HG02884 (cell line): Measurements from ENCODE around the gene GUCY1A1.
"Not testable (repeated sequence)": the region's sequence is repeated elsewhere in the genome, so short reads cannot be mapped to it uniquely, and the experiment has no call there.

Source experiments
- ATAC-seq: cut with Tn5 transposase; IDR thresholded peaks from one replicate; pipeline ENCODE4 v1.9.1; 2021; ENCODE audit warnings: mild to moderate bottlenecking, moderate library complexity; ENCODE audit not compliant: unreplicated experiment

GUCY1A1 gene, protein sequence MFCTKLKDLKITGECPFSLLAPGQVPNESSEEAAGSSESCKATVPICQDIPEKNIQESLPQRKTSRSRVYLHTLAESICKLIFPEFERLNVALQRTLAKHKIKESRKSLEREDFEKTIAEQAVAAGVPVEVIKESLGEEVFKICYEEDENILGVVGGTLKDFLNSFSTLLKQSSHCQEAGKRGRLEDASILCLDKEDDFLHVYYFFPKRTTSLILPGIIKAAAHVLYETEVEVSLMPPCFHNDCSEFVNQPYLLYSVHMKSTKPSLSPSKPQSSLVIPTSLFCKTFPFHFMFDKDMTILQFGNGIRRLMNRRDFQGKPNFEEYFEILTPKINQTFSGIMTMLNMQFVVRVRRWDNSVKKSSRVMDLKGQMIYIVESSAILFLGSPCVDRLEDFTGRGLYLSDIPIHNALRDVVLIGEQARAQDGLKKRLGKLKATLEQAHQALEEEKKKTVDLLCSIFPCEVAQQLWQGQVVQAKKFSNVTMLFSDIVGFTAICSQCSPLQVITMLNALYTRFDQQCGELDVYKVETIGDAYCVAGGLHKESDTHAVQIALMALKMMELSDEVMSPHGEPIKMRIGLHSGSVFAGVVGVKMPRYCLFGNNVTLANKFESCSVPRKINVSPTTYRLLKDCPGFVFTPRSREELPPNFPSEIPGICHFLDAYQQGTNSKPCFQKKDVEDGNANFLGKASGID

DNA sequence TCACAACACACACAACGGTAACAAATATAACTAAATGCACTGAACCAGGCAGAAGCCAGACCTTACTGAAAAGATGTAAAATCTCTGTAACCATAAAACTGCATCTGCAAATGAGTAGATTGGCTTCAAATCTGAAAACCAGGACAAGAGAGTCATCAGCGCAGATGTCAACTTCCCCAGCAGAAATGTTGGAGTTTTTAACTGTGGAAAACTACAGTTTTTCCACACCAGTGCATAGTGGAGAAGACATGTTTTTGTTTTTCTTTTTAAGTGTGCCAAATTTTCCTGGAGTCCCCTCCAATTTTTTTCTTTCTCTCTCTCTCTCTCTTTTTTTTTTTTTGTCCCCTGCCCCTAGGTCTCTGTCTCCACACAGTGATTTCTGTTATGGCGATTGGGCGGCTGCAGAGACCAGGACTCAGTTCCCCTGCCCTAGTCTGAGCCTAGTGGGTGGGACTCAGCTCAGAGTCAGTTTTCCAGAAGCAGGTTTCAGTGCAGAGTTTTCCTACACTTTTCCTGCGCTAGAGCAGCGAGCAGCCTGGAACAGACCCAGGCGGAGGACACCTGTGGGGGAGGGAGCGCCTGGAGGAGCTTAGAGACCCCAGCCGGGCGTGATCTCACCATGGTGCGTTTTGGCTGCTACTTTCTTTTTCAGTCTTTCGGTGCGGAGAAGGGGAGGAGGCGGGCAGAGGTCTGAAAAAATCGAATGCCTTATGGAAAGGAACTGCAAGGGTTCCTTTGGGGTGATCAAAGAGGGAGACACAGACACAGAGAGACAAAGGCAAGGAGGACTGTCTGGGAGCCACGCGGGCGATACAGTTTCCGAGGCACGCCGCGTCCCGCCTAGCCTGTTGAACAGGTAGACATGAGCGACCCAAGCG lies at the start of gene GUCY1A1:
Gene GUCY1A1 (plus strand): TSS at position 505 of the 878 bp plus-strand sequence. CDS start 30,020 bp downstream, outside the sequence.
- peak; percentile 15 for ATAC-seq

DNA sequence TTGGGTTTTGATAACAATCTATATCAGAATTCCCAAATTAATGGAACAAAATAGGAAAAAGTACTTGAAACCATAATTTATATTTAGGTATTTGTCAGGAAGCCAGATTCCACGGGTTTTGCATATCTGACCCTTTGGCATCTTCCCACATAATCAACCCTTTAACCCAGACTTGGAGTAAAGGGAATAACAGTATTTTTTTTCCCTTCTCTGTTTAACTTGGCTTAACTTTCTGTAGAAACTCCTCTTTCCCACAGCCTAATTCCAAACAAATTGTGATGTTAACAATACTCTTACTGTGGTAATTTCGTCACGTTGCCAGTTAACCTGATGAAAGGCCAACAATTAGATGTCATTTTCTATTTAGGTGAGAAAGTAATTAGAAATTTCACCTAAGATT lies 49.4 kb upstream of the GUCY1A1 start:
- no peak for ATAC-seq

DNA sequence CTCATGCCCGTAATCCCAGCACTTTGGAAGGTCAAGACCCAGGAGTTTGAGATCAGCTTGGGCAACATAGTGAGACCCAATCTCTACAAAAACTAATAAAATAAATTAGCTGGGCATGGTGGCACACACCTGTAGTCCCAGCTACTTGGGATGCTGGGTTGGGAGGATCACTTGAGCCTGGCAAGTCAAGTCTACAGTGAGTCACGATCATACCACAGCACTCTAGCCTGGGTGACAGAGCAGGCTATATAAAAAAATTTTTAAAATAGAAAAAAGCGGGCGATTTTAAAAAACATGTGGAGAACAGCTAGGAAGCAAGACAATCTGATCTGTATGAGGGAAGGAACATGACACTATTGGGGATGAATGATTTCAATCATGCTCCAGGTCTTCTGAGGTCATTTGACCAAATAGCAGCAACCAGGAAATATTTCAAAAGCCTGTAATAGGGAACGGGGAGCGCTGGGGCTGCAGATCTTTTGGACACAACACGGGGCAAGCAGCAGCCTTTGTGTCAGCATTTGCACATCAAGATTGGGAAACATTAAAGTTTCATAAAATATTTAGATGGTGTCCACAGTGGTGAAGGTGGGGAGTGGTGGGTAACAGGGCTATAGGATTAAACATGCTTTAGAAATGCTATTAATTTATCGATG lies 48.3 kb upstream of the GUCY1A1 start:
- ATAC-seq: no peak

DNA sequence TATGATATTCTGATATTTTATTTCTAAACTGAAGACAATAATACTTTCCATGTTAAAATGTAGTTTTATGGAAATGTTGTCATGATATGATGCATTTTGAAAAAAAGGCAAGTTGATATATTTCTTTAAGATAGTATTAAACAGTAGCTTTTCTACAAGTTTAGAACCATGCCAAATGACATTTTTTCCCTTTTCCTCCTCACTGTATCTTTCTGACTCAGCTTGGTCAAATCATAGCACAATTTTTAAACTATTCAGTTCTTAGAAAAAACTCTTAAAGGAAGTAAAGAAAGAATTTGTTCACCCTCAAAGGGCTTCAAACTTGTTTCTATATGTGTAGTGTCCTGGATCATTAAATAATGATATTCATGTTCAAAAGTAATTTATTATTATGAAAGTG lies 46.0 kb upstream of the GUCY1A1 start:
- no peak for ATAC-seq

DNA sequence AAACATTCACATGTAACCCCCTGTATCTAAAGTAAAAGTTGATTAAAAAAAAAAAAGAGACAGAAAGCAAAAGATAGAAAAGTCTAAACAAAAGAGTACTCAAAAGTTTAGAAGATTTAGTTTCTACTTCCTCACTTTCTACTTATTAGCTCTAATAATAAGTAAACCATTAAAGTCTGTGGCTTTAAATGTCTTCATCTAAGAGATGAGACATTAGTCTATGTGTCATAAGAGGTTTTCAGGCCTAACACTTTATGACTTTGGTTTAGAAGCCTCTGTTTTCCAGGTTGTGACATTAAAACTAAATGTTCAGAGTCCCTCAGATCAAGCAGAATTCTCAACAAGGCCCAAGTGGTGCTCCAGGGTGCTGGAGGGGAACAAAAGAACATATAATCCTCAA lies 42.2 kb upstream of the GUCY1A1 start:
- peak; percentile 68 for ATAC-seq

DNA sequence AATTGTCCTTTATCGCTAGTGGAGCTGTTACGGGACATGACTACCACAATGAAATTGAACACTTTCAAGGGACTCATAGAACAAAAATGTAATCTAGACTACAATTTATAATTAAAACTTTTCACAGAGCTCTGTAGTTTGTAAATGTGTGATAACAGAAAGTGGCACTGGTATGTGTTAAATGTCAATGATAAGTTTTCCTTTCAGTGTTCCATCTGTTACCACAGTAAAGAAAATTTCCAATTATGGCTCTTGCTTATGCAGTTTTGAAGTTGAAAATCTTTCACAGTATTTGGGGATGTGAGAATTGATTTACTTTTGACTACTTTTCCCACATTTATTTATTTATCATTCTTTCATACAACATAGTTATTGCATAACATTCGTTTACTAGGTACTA lies 40.1 kb upstream of the GUCY1A1 start:
- no peak for ATAC-seq

DNA sequence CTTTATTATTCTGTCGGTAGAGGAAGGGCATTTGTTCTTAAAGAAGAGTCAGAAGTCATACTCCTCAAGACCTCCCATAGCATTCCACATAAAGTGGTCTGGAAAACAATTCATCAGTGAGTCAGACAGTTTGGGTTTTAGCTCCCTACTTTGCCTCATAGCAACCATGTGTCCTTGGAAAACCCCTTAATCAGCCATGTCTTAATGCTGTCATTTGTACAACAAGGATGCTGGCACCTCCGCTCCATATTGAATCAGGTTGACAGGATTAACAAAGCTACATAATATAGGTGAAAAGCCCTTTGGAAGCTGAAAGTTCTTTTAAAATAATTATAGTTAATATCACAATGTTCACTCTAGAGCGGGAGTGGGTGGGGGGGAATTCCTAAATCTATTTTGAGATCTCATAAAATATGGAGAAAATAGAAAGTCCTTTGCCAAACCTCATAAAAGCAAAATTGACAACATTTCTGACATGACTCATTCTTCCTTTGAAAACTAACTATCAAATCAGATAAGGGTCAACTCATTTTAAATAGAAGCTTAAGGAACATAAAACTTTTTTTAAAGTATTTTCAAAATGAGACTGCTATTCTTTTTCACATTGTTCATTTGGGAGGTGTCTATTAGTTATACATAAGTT lies 37.3 kb upstream of the GUCY1A1 start:
- ATAC-seq: no peak

DNA sequence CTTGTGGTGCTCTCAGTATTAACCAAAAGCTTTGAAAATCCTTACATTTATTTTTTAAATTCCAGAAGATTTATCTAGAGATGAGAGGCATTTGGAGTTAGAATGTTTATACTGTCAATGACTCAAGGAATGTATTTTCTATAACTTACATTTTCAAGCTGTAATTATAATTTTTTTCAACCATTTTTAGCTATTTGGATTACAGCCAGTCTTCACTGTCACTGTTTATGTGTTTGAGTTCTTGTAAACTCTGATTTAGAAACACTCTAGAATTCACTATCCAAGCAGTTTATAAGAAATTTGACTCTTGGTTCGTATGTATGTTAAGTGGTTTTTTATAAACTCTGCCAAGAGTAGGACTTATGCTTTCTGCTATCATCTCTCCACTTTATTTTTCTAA lies 36.7 kb upstream of the GUCY1A1 start:
- ATAC-seq: no peak

DNA sequence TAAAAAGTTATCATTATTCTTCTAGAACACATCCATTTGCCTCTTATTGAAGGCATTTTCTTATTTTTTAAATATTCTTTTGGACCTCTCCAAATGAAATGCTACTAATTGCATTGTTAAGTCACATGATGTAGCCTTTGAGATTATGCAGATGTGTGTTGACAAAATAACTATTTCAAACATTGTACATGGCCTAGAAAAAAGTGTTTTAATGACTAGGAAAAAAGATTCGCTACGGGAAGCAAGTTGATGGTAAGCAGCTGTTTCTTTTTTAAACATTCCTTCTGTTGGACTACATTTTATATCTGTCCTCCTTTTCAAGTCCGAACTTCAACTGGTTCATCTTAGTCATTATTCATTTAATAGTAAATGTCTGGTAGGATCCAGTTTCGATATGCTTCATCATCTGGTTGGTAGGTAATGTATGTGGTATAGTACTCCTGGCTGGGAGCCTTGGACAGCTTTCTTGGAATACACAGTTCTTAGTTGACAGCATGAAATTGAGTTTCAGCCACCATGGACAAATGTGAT lies 34.3 kb upstream of the GUCY1A1 start:
- no peak for ATAC-seq

DNA sequence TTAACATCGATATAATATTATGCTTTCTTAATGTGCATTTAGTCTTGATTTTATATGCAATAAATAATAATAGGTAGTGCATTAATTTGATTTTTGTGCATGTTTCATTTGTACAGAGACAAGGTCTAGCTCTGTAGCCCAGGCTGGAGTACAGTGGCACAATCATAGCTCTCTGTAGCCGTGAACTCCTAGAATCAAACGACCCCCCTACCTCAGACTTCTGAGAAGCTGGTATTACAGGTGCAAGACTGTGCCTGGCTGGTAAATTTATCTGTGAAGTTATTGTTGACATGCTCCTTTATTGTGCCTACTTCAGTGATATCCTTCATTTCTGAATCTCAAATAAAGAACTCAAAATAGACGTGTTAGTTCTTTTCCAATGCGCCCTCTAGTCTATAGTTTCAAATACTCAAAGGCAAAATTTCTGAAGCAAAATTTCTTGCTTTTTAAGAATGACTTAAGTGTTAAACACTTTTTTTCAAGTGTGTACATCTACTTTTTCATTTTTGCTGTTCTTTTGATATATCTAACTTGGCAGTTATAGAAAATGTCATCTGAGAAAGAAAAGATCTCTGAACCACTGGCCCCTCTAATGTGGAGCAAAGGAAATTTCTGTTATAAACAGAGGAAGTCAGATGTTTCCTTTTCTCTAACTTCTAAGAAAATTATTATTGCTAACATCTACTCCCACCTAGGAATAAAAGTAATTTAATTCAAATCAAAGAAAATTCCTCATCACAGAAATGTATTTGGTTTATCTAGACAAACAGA lies 28.3 kb upstream of the GUCY1A1 start:
- no peak for ATAC-seq

DNA sequence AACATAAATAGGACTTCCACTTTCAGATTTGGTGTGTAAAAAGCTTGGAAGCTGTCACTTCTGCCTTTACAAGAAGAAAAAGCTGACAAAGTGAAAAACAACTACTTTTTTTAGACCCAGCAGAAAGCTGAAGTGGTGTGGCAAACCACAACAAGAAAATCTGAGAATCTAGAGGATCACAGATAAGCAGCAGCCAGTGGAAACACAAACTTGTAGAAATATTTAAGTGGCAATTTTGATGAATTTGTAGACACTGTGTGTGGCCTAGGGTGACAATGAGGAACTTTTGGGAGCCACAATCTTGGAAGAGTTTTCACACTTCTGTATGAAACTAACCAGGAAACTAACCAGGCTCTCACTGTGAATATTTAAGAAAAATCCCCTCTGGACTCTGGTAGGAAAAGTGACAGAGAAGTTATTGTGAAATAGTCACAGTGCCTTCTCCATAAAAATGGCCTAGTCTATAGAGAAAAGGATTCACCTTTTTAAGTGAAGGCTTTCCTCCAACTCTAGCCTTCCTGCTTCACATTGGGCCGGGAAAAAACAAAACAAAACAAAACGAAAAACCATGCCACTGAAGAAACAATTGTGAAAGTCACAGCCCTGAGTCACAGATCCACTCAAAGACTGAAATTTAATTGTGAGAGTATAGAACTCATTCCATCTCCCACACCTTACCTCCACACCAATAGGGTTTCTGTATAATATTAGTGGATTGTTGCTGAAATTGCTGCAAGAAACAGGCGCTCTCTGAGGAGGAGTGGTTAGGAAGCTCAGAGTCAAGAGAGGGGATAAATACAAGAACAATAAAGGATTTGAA lies 26.7 kb upstream of the GUCY1A1 start:
- ATAC-seq: peak; percentile 80

DNA sequence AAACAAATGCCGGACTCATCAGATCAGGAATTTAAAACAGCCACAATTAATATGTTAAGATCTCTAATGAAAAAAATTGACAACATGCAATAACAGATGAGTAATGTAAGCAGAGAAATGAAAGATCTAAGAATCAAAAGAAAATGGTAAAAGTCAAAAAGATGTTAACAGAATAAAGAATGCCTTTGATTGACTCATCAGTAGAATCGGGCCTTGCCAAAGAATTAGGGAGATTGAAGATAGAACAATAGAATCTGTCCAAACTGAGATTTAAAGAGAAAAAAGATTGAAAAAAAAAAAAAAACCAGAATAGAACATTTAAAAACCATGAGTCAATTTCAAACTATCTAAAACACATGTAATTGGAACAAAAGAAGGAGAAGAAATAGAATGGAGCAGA lies 25.9 kb upstream of the GUCY1A1 start:
- no peak for ATAC-seq

DNA sequence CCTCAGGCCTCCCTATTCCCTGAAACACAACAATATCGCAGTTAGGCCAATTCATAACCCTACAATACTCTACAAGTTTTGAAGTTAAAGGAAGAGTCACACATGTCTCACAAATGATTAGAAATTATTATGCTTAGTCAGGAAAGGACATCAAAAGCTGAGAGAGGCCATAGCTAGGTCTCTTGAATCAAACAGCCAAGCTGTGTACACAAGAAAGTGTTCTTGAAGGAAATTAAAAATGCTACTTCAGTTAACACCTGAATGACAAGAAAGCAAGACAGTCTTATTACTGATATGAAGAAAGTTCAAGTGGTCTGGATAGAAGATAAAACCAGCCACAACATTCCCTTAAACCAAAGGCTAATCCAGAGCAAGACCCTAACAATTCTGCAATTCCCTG lies 23.6 kb upstream of the GUCY1A1 start:
- no peak for ATAC-seq

DNA sequence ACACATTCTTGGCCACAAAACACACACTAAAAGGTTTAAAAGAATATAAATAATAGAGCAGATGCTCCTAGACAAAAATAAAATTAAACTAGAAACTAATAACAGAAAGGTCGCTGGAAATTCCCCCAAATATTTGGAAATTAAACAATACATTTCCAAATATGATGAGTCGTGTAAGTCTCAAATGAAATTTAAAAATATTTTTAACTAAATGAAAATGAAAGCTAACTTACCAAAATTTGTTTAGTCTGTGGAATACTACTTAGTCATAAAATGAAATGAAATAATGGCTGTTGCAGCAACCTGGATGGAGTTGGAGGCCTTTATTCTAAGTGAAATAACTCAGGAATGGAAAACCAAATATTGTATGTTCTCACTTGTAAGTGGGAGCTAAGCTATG lies 20.6 kb upstream of the GUCY1A1 start:
- ATAC-seq: no peak

DNA sequence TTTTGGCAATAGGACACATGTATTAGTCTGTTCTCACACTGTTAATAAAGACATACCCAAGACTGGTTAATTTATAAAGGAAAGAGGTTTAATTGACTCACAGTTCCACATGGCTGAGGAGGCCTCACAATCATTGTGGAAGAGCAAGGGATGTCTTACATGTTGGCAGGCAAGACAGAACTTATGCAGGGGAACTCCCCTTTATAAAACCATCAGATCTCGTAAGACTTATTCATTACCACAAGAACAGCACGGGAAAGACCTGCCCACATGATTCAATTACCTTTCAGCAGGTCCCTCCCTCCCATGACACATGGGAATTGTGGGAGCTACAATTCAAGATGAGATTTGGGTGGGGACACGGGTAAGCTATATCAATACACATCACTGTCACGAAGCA lies 15.9 kb upstream of the GUCY1A1 start:
- ATAC-seq: not testable (repeated sequence)

DNA sequence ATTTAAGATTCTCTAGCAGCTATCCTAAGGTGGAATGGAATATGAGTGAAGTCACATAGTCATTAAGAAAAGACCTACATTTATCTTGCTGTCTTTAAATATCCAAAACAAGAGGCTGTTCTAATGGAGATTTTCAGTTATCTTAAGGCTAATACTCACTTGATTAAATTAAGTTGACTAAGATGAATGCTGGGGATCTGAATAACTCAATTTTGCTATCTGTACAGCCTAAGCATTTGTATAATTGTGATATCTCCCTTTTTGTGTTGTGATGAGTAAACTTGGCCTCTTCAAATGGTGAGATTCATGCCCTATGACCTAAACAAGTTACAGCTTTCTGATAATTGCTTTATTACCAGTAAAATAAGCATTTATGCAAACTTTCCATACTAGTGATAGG lies 13.6 kb upstream of the GUCY1A1 start:
- no peak for ATAC-seq

DNA sequence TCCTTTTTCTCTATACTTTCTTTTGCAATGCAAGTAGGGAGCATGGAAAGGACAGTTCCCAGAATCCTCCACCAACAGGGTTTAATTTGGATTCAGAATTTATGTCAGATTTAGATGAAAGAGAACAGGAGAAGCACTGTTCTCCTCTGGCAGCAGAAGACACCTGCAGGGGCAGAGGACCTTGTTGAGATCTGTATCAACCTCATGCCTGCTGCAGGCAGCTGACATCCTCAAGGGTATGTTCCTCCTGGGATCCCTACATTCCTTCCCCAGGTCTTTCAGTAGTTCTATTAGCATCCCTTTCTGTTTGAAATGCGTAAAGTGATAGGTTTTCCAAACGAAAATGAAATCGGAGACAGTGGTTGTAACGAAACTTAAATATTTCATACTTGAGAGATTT lies 10.6 kb upstream of the GUCY1A1 start:
- ATAC-seq: no peak

DNA sequence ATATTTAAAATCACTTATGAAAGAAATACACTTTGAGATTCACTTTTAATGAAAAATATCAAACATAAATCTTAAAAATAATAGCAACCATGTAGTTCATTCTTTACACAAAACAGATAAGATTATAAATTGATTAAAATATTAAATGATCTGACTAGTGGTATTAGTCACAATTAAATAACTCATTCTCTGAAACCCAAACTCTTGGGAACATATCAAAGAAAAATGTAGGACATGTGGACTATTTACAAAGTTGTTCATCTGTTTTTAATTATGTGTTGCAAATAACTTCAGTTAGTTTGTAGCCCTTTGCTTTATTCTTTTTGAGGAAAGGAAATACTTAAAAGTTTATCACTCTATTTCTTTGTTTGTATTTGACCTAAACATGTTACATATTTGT lies 9.5 kb upstream of the GUCY1A1 start:
- no peak for ATAC-seq
